H1 (cell line): ENCODE data around the gene SH3BP2. TPM values are rescaled to one million over a fixed set of nuclear protein-coding genes. Genes with fewer than 3 reads are reported as not detected.

ENCODE experiments used
- CTCF ChIA-PET: fragments of 300-600 bp; sonication (Branson Sonifier 250); formaldehyde crosslinking; loops from one replicate; lab custom pipeline; 2021; ENCODE audit not compliant: partially characterized antibody; lab: Charles Lee
- POLR2A ChIA-PET: fragments of 300-600 bp; sonication (Branson Sonifier 250); formaldehyde crosslinking; loops from one replicate; lab custom pipeline; 2021; ENCODE audit warnings: inconsistent platforms; ENCODE audit not compliant: partially characterized antibody; lab: Charles Lee
- DNase-seq, 2 experiments: peaks; one replicate each; pipeline versions ENCODE4 v3.0.0 to v3.0.0-alpha.2; 2010 to 2022; ENCODE audit warnings: low spot score in 2 of 2, low read depth in 1 of 2, mixed read lengths in 1 of 2
- FAIRE-seq: peaks from 2 replicates; lab custom pipeline; 2011; peaks lifted over from hg19 to GRCh38; lab: Jason Lieb, UNC
- H2AFZ ChIP-seq: 2 replicates; pipeline ENCODE4 v1.8.1; 2012; ENCODE audit warnings: low read length, inconsistent platforms
- H2AK5ac ChIP-seq: 2 replicates; pipeline ENCODE4 v1.6.1; 2013; ENCODE audit warnings: low read depth, low read length
- H2BK120ac ChIP-seq: replicated peaks from 2 replicates; pipeline ENCODE3; 2013; ENCODE audit warnings: low read depth, low read length, inconsistent platforms
- H2BK12ac ChIP-seq: 2 replicates; pipeline ENCODE4 v1.6.1; 2013; ENCODE audit warnings: low read depth, low read length
- H2BK15ac ChIP-seq: 2 replicates; pipeline ENCODE4 v1.6.1; 2013; ENCODE audit warnings: low read length
- H2BK20ac ChIP-seq: 2 replicates; pipeline ENCODE4 v1.6.1; 2013; ENCODE audit warnings: low read length
- H2BK5ac ChIP-seq: 2 replicates; pipeline ENCODE4 v1.6.1; 2013; ENCODE audit warnings: low read depth, low read length
- H3K14ac ChIP-seq: 2 replicates; pipeline ENCODE4 v1.6.1; 2013; ENCODE audit warnings: inconsistent platforms; ENCODE audit not compliant: insufficient read length
- H3K18ac ChIP-seq: 2 replicates; pipeline ENCODE4 v1.6.1; 2013; ENCODE audit warnings: low read length; ENCODE audit errors: extremely low read depth
- H3K23ac ChIP-seq: 2 replicates; pipeline ENCODE4 v1.6.1; 2013; ENCODE audit warnings: inconsistent platforms; ENCODE audit not compliant: insufficient read length
- H3K23me2 ChIP-seq: 2 replicates; pipeline ENCODE4 v1.6.1; 2013; ENCODE audit warnings: low read depth, low read length
- H3K27ac ChIP-seq: 2 replicates; pipeline ENCODE4 v1.6.1; 2011; ENCODE audit warnings: low read depth, low read length, inconsistent platforms
- H3K27me3 ChIP-seq, 4 experiments: replicated peaks in 1 of 4; 1 replicate in 1 of 4; 2 replicates in 3 of 4; pipeline versions ENCODE4 v1.6.1 to v1.8.1; 2011 to 2013; ENCODE audit warnings: low read length in 3 of 4, mild to moderate bottlenecking in 3 of 4, inconsistent platforms in 2 of 4, mixed read lengths in 2 of 4, moderate library complexity in 1 of 4; ENCODE audit not compliant: control insufficient read depth in 3 of 4, insufficient read depth in 3 of 4; ENCODE audit errors: extremely low read depth in 1 of 4
- H3K36me3 ChIP-seq, 4 experiments: 2 replicates each; pipeline versions ENCODE4 v1.6.1 to v1.8.1; 2011 to 2013; ENCODE audit warnings: mild to moderate bottlenecking in 4 of 4, low read length in 3 of 4, moderate library complexity in 2 of 4, control low read depth in 1 of 4, inconsistent platforms in 1 of 4; ENCODE audit not compliant: insufficient read depth in 4 of 4, control insufficient read depth in 2 of 4
- H3K4ac ChIP-seq: replicated peaks from 2 replicates; pipeline ENCODE3; 2013; ENCODE audit warnings: low read length, low read depth, mixed read lengths, inconsistent platforms; ENCODE audit not compliant: insufficient read length
- H3K4me1 ChIP-seq, 4 experiments: replicated peaks in 1 of 4; 1 replicate in 1 of 4; 2 replicates in 3 of 4; pipeline versions ENCODE4 v1.6.1 to v1.8.1; 2011 to 2013; ENCODE audit warnings: low read length in 3 of 4, inconsistent platforms in 2 of 4, mixed read lengths in 1 of 4; ENCODE audit not compliant: insufficient read depth in 4 of 4, control insufficient read depth in 3 of 4
- H3K4me2 ChIP-seq, 2 experiments: 2 replicates each; pipeline versions ENCODE4 v1.6.1 to v1.8.1; 2011 to 2013; ENCODE audit warnings: low read depth in 2 of 2, low read length in 2 of 2, control low read depth in 1 of 2, inconsistent platforms in 1 of 2, mild to moderate bottlenecking in 1 of 2; ENCODE audit not compliant: insufficient read depth in 1 of 2
- H3K4me3 ChIP-seq, 4 experiments: fragments of 200-600, 300-600 bp in 1 of 4; sonication (generic), shearing (Covaris generic), sonication (Bioruptor Twin) in 1 of 4; 2 replicates each; pipeline versions ENCODE4 v1.5.1 to v1.8.1; 2011 to 2016; ENCODE audit warnings: low read length in 4 of 4, low read depth in 3 of 4, control low read depth in 2 of 4, inconsistent platforms in 2 of 4, mild to moderate bottlenecking in 2 of 4, mixed read lengths in 1 of 4, moderate library complexity in 1 of 4; ENCODE audit not compliant: insufficient read depth in 2 of 4; ENCODE audit errors: extremely low read depth in 1 of 4
- H3K56ac ChIP-seq: replicated peaks from 2 replicates; pipeline ENCODE3; 2013; ENCODE audit warnings: low read depth, mild to moderate bottlenecking, mixed read lengths, low read length, inconsistent platforms; ENCODE audit not compliant: insufficient read length
- H3K79me1 ChIP-seq: 2 replicates; pipeline ENCODE4 v1.6.1; 2013; ENCODE audit warnings: low read depth, low read length, control low read depth
- H3K79me2 ChIP-seq, 2 experiments: 2 replicates each; pipeline versions ENCODE4 v1.6.1 to v1.8.1; 2012 to 2013; ENCODE audit warnings: low read length in 2 of 2, mild to moderate bottlenecking in 2 of 2, inconsistent platforms in 1 of 2; ENCODE audit not compliant: insufficient read depth in 2 of 2, control insufficient read depth in 1 of 2
- H3K9ac ChIP-seq, 4 experiments: replicated peaks in 1 of 4; 1 replicate in 1 of 4; 2 replicates in 3 of 4; pipeline versions ENCODE4 v1.6.1 to v1.8.1; 2011 to 2013; ENCODE audit warnings: low read depth in 3 of 4, low read length in 3 of 4, control low read depth in 2 of 4, mild to moderate bottlenecking in 2 of 4, moderate library complexity in 2 of 4, inconsistent platforms in 1 of 4; ENCODE audit errors: extremely low read depth in 1 of 4
- H3K9me3 ChIP-seq, 2 experiments: 2 replicates each; pipeline versions ENCODE4 v1.6.1 to v1.8.1; 2012 to 2013; ENCODE audit warnings: mild to moderate bottlenecking in 2 of 2, moderate library complexity in 2 of 2, control low read depth in 1 of 2, inconsistent platforms in 1 of 2, low read depth in 1 of 2, low read length in 1 of 2, mixed read lengths in 1 of 2; ENCODE audit not compliant: insufficient read depth in 2 of 2
- H4K20me1 ChIP-seq, 2 experiments: replicated peaks in 1 of 2; 2 replicates each; pipeline versions ENCODE3 to v1.8.1; 2011 to 2013; ENCODE audit warnings: inconsistent platforms in 2 of 2, low read length in 2 of 2, mild to moderate bottlenecking in 1 of 2; ENCODE audit not compliant: insufficient read depth in 2 of 2, control insufficient read depth in 1 of 2
- H4K5ac ChIP-seq: 2 replicates; pipeline ENCODE4 v1.6.1; 2013; ENCODE audit warnings: low read length, low read depth, mixed read lengths, inconsistent platforms; ENCODE audit not compliant: insufficient read length
- H4K8ac ChIP-seq: 2 replicates; pipeline ENCODE4 v1.8.0; 2013; ENCODE audit warnings: mild to moderate bottlenecking, moderate library complexity, low read length, inconsistent platforms; ENCODE audit not compliant: insufficient read depth; ENCODE audit errors: extremely low read depth
- H4K91ac ChIP-seq: replicated peaks from 2 replicates; pipeline ENCODE3; 2013; ENCODE audit warnings: low read length, mixed read lengths, inconsistent platforms; ENCODE audit not compliant: insufficient read length
- BRCA1 ChIP-seq: IDR thresholded peaks from 2 replicates; pipeline ENCODE4 v1.6.1; 2012; ENCODE audit warnings: low read depth, low read length, improper control_type of control experiment
- FOSL1 ChIP-seq: IDR thresholded peaks from 2 replicates; pipeline ENCODE4 v1.6.1; 2011; ENCODE audit warnings: mild to moderate bottlenecking, low read depth, low read length, moderate library complexity; ENCODE audit not compliant: insufficient read depth
- HDAC6 ChIP-seq: IDR thresholded peaks from one replicate; pipeline ENCODE4 v1.7.1; 2012; ENCODE audit warnings: low read depth, mild to moderate bottlenecking, inconsistent platforms, low read length, moderate library complexity
- WGBS, 2 experiments: shearing (Covaris generic) in 1 of 2; methylation state at CpG; one replicate each; pipeline versions ENCODE4 v1.1.6 to v1.1.7; 2013 to 2015; ENCODE audit warnings: low lambda C conversion rate in 2 of 2, mixed read lengths in 2 of 2, inconsistent platforms in 1 of 2, low coverage in 1 of 2, missing lambda C conversion rate in 1 of 2; ENCODE audit not compliant: insufficient replicate concordance in 2 of 2, insufficient coverage in 1 of 2, insufficient read length in 1 of 2; ENCODE audit errors: extremely low coverage in 1 of 2, missing lambda C conversion rate in 1 of 2; 5-methylcytosine and 5-hydroxymethylcytosine counted together
- polyA plus RNA-seq, 7 experiments: library from polyadenylated mRNA; depleted of rRNA in 3 of 7; stranded (reverse) in 5 of 7; unstranded in 2 of 7; fragments of >200 nt in 5 of 7; fragments of 200-250 nt in 2 of 7; gene quantifications; 1 replicate in 5 of 7; 2 replicates in 1 of 7; 4 replicates in 1 of 7; pipeline versions ENCODE4 v1.2.1 to v1.2.3, GENCODE V29; 2011 to 2013; ENCODE audit warnings: missing spikeins in 2 of 7, mixed read lengths in 2 of 7
- total RNA-seq: library from RNA; stranded (reverse); fragmentation: NEBNext Ultra II Directional; extraction: Animal tissue kit (Norgen Biotek cat#: 25700); gene quantifications from 2 replicates; pipeline ENCODE4 v1.2.1, GENCODE V29; 2021
- TF ChIP-seq, protein P1 (sequence below): IDR thresholded peaks from 2 replicates; pipeline ENCODE4 v1.6.1; 2012; ENCODE audit warnings: inconsistent platforms
- TF ChIP-seq, protein P2 (sequence below): IDR thresholded peaks from 2 replicates; pipeline ENCODE4 v1.6.1; 2012; ENCODE audit warnings: low read length, inconsistent platforms
- TF ChIP-seq, protein P3 (sequence below): IDR thresholded peaks from 2 replicates; pipeline ENCODE4 v1.6.1; 2011; ENCODE audit warnings: low read depth, mild to moderate bottlenecking, low read length; ENCODE audit not compliant: insufficient read depth

Gene SH3BP2
- total and polyA plus RNA-seq, 2 of the 8 experiments (the other 6 are each of a cell fraction or from before 2014, with no cell fraction given) = 27.4 to 31.4 TPM

GRCh38 chr4:2888886-2889285, 96.0 kb downstream of the SH3BP2 start:
- TF ChIP-seq, protein P1, sequence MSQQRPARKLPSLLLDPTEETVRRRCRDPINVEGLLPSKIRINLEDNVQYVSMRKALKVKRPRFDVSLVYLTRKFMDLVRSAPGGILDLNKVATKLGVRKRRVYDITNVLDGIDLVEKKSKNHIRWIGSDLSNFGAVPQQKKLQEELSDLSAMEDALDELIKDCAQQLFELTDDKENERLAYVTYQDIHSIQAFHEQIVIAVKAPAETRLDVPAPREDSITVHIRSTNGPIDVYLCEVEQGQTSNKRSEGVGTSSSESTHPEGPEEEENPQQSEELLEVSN = no peak
- TF ChIP-seq BRCA1 = no peak
- TF ChIP-seq, protein P2, sequence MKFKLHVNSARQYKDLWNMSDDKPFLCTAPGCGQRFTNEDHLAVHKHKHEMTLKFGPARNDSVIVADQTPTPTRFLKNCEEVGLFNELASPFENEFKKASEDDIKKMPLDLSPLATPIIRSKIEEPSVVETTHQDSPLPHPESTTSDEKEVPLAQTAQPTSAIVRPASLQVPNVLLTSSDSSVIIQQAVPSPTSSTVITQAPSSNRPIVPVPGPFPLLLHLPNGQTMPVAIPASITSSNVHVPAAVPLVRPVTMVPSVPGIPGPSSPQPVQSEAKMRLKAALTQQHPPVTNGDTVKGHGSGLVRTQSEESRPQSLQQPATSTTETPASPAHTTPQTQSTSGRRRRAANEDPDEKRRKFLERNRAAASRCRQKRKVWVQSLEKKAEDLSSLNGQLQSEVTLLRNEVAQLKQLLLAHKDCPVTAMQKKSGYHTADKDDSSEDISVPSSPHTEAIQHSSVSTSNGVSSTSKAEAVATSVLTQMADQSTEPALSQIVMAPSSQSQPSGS = no peak
- TF ChIP-seq, protein P3, sequence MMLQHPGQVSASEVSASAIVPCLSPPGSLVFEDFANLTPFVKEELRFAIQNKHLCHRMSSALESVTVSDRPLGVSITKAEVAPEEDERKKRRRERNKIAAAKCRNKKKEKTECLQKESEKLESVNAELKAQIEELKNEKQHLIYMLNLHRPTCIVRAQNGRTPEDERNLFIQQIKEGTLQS = no peak
- no peak for TF ChIP-seq HDAC6
- TF ChIP-seq FOSL1 = no peak
- Histone ChIP-seq H3K4me2 (no peak overlapping the region), H3K36me3 (peaks cover 2 to 17% (median 12%) of the 10 kb centered on the region in 4 experiments; a peak in 6 of 8 replicates), H3K27ac (no peak overlapping the region), H2BK120ac (no peak overlapping the region), H3K9ac (no peak overlapping the region), H3K4ac (no peak overlapping the region), H3K18ac (no peak overlapping the region), H3K27me3 (no peaks in the 10 kb centered on the region), H2BK5ac (no peak overlapping the region), H2AFZ (no peak overlapping the region), H3K79me1 (no peaks in the 10 kb centered on the region; the same call in 1 of the 2 replicates), H2BK20ac (no peak overlapping the region), H3K56ac (no peak overlapping the region), H3K23me2 (no peaks in the 10 kb centered on the region), H3K79me2 (no peaks in the 10 kb centered on the region), H3K4me3 (no peak overlapping the region), H4K8ac (no peak overlapping the region), H2BK15ac (no peak overlapping the region), H3K14ac (no peak overlapping the region), H3K23ac (no peak overlapping the region), H4K20me1 (no peaks in the 10 kb centered on the region), H2AK5ac (no peak overlapping the region), H3K4me1 (no peaks in the 10 kb centered on the region), H4K5ac (no peak overlapping the region), H4K91ac (no peak overlapping the region), H3K9me3 (no peaks in the 10 kb centered on the region), H2BK12ac (no peak overlapping the region)
- POLR2A ChIA-PET = interaction anchor here (1.2 kb wide), 1 partner anchor 70 kb away, joined by 3 read pairs; no protein-coding TSS in a partner anchor
- DNase-seq = no peak
- CTCF ChIA-PET = no interaction called here
- FAIRE-seq = no peak
- WGBS, 2 experiments = 92% methylated on average over 3 of the region's 3 CpGs; no CpG with 5 or more reads in 1 of the 2 experiments
